C4-2B (cell line): ENCODE results near the gene OLFM1.

Source experiments
- CTCF ChIP-seq: fragments of 450-650 bp; conservative IDR thresholded peaks from 2 replicates; pipeline ENCODE4 v1.5.1; 2017; ENCODE audit warnings: mild to moderate bottlenecking
- ZFX ChIP-seq: fragments of 450-650 bp; IDR thresholded peaks from 2 replicates; pipeline ENCODE4 v1.6.1; 2017

- no peak for TF ChIP-seq CTCF
- no peak for TF ChIP-seq ZFX
Observed at GRCh38 chr9:135136481-135136880, 49.0 kb downstream of the OLFM1 start.
